ENCODE results near the gene CCDC74A.
"Not testable (repeated sequence)": the region's sequence is repeated elsewhere in the genome, so short reads cannot be mapped to it uniquely, and the experiment has no call there.

The CCDC74A gene

GRCh38 chr2:131527131-131528001 lies at the start of gene CCDC74A:
CCDC74A (plus strand) TSS chr2:131527888; CDS start chr2:131527971, 83 bp downstream.
- peak; percentile 71 for DNase-seq (ENCODE audit: low read depth)

DNA sequence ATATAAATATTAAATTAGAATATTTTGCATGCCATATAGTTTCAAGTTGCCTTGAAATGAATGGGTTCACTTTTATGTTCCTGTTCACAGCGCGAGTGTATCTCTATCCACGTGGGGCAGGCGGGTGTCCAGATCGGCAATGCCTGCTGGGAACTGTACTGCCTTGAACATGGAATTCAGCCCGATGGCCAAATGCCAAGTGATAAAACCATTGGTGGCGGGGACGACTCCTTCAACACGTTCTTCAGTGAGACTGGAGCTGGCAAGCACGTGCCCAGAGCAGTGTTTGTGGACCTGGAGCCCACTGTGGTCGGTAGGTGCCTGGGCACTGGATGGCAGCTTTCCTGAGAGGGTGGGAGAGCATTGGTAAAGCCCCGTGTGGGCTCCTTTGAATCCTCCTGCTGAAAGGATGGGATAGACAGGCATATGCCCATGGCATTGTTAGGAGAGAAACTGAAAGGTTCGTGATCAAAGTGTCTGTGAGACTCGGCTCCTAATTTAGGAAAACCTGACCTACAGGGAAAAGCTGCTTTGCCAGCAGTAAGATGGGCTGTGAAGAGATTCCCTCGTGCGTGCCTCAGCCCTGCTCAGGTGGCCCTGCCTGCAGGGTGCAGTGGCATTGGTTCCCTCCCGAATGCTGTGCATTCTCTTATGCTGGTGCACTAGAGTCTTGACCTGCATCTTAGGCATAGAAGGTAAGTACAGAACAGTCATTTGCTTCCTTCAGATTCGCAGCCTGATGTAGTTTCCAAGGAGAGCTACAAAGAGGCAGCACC lies 49.4 kb upstream of the CCDC74A start:
- not testable (repeated sequence) for DNase-seq (ENCODE audit: low read depth)

GRCh38 chr2:131478850-131479461 lies 48.7 kb upstream of the CCDC74A start:
- not testable (repeated sequence) for DNase-seq (ENCODE audit: low read depth)

- not testable (repeated sequence) for DNase-seq (ENCODE audit: low read depth)
Observed at GRCh38 chr2:131480351-131480750, 47.3 kb upstream of the CCDC74A start.

- not testable (repeated sequence) for DNase-seq (ENCODE audit: low read depth)
Observed at GRCh38 chr2:131482506-131483155, 45.1 kb upstream of the CCDC74A start.

- DNase-seq (ENCODE audit: low read depth): not testable (repeated sequence)
Observed at GRCh38 chr2:131483981-131484820, 43.5 kb upstream of the CCDC74A start.

- DNase-seq (ENCODE audit: low read depth): not testable (repeated sequence)
Observed at GRCh38 chr2:131484906-131485460, 42.7 kb upstream of the CCDC74A start.

GRCh38 chr2:131486201-131486902 lies 41.3 kb upstream of the CCDC74A start:
- not testable (repeated sequence) for DNase-seq (ENCODE audit: low read depth)

DNA sequence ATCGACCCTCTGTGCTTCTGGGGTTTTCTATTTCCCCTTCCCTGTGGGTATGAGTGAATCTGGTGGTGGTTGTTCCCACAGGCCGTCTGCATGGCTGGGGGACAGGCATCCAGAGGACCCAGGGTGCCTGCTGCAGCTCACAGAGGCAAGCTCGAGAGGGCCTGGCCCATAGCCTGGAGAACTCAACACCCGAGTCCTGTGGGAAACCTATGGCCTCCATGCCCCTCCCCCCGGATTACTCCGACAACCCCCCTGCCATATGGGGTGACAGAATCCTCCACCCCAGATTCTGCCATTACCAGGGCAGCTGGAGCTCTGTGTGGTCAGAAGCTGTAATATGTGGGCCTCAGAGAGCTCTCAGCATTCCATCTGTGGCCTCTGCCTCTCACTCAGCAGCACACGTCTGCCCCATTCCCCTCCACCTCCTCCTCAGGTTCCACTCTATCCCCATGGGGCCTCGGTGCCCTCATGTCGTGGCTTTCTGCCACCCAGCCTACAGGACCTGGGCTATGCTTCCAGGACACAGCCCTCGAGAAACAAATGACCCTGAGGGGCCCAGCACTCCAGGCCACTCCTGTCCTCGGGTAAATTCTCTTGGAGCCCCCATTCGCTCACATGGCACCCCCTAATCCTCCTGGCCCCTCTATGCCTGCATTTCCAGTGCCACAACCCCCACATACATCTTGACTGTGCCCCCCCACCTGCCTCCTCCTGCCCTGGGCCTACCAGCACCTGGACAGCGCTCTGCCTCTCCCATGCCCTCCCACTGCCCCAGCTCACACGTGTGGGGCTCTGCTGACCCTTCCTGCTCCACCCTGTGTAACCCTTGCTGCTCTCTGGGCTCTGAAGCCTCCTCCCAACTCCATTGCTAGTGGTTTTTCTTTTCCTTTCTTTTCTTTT lies 39.1 kb upstream of the CCDC74A start:
- DNase-seq (ENCODE audit: low read depth): no peak

- DNase-seq (ENCODE audit: low read depth): not testable (repeated sequence)
Observed at GRCh38 chr2:131490616-131491468, 36.8 kb upstream of the CCDC74A start.

DNA sequence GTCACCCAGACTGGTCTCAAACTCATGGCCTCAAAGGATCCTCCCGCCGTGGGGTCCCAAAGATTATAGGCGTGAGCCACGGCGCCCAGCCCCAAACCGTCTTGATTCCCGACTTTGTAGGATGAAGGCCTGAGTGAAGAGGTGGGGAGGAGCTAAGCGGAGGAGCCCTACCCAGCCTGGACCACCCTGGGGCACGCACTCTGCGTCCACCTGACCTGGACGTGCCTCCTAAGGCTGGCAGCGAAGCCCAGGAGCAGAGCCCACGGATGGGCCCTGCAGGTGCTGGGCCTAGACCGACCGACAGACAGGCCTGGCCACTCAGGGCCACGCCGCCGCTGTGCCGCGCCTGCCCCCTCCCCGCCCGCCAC lies 36.2 kb upstream of the CCDC74A start:
- not testable (repeated sequence) for DNase-seq (ENCODE audit: low read depth)

DNA sequence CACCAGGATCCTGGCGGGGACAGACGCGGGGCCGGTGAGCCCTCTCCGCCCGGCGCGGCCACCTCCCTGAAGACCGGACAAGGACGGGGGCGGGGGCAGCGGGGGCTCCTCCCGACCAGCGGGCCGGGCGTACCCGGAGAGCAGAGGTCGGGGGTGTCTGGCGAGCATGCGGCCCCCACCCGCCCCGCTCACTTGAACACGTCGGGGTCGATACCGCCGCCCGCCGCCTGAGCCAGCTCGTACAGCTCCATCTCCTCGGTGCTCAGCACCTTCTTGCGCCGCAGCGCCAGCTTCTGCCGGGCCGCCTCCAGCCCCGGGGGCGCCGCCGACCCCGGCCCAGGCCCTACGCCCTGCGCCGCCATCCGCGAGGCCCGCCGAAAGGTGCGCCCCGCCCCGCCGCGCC lies 35.7 kb upstream of the CCDC74A start, which contains the start of gene MZT2A:
Gene MZT2A (minus strand): TSS at position 383 of the 403 bp plus-strand sequence. CDS start 21 bp downstream, at position 362.
- peak; percentile 15 for DNase-seq (ENCODE audit: low read depth)

DNA sequence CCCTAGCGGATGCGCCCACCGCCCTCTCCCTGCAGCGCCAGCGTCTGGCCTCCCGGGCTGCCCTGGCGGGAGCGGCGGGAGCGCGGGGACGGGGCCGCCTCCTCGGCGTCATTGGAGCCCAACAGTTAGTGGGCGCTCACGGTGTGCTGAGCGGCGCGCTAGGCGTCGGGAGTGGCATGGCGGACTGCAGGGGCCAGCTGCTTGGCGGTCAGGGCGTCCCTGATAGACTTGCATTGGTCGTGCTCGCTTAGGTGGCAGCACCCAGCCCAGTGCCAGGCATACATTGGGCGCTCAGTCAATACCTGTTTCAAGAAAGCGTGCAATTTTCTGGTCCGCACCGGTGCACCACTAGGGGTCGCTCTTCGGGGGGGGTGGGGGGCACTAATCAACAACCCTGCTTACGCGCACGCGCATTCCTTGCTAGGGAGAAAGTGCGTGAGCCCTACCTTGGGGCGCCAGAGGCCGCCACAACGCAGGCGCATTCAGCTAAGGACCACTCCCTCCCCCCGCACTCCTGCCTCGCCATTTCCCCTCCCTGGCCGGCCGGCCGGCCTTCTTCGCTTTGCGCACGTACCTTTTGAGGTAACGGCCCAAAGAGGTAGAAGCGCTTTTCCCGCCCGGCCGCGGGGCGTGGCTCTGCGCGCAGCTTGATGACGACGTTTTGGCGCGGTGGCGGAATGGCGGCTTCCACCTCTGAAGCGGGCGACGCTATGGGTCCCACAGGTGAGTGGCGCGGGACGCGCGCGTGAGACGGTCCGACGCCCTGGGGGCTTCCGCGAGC lies 35.1 kb upstream of the CCDC74A start:
- DNase-seq (ENCODE audit: low read depth): peak; percentile 88

DNA sequence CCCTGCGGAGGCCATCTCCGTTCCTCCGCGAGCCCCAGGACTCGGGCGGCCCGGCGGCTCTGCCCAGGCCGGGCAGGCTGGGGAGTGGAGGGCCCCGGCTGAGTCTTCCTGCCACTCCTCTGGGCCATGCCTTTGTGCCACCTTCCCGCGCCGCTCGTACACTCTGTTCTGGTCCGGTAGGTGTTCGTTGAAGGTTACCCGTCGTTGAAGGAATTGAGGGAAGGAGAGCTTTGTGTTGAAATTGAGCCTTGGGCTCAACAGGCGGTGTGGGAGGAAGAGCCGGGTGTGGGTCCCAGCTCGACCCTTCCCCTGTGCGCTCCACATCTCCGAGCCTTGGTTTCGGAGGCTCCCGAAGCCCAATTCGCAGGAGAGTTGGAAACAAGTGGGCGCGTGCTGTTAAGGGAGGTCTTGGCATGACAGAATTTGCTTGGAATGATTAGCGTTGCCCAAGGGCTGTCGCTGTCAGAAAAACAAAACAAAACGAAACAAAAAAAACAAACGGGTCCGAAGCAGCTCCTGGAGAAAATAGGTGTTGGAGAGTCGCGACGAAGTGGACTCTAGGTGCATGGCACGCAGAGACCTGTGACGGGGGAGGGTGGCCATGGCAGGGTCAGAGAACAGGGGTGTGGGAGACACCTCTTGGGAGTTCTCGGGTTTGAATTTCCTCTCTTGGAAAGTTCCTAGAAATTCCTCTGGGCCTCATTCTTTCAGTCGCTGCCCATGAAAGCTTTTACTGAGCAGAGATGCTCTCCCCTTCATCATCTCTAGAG lies 34.3 kb upstream of the CCDC74A start:
- DNase-seq (ENCODE audit: low read depth): no peak

DNA sequence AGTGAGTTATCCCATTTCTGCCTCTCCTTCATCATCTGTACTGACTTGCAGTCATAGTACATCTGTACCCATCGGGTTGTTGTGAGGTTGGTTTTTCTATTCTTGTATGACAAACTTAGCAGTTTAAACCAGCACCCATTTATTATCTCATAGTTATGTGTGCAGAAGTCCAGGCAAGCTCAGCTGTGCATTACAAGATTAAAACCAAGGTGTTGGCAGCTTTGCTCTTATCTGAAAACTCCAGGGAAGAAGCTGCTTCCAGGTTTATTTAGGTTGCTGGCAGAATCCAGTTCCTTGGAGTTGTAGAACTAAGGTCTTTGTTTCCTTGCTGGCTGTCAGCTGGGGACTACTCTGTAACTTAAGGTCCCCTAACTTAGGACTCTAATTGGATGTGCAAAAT lies 32.2 kb upstream of the CCDC74A start:
- DNase-seq (ENCODE audit: low read depth): not testable (repeated sequence)

- DNase-seq (ENCODE audit: low read depth): not testable (repeated sequence)
Observed at GRCh38 chr2:131498321-131498973, 29.2 kb upstream of the CCDC74A start.

Measured in stimulated activated CD8-positive, alpha-beta memory T cell treated with anti-CD3 and anti-CD28 coated beads, Interleukin-4, amount 100 ng/mL, for 24 hours (primary cell).